ENCODE measurements around the gene CDK5RAP3.
A peak's percentile ranks its signal among the peaks of the same experiment; 100 is the strongest.
"Not testable (repeated sequence)": the region's sequence is repeated elsewhere in the genome, so short reads cannot be mapped to it uniquely, and the experiment has no call there.

Gene CDK5RAP3

DNA sequence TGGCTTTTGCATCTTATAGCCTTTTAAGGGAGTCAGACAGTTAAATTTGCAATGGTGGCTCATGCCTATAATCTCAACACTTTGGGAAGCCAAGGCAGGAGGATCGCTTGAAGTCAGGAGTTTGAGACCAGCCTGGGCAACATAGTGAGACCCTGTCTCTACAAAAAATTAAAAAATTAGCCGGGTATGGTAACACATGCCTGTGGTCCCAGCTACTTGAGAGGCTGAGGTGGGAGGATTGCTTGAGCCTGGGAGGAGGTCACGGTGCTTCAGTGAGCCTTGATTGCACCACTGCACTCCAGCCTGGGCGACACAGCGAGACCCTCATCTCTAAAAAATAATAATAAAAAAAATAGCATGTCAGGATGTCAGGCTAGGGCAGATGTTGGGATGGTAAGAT, 30.7 kb downstream of the CDK5RAP3 start:
- H3K4me1 ChIP-seq (ENCODE audit: control extremely low read depth in 1 of 4, control insufficient read depth in 4 of 4, insufficient read depth in 4 of 4, low read length in 3 of 4), result peaks cover 0 to 50% (median 22%) of the 10 kb centered on the region in 4 experiments
- POLR2A ChIA-PET; H3K27me3 ChIP-seq (replicated peaks in 2 of 5; ENCODE audit: control insufficient read depth in 4 of 5, insufficient read depth in 5 of 5, low read length in 4 of 5); DNase-seq; H3K9me3 ChIP-seq (ENCODE audit: control extremely low read depth in 1 of 5, control insufficient read depth in 4 of 5, insufficient read depth in 2 of 5, low read depth in 1 of 5, low read length in 4 of 5); H3K36me3 ChIP-seq (ENCODE audit: control insufficient read depth in 4 of 4, insufficient read depth in 4 of 4, low read length in 3 of 4); H3K4me3 ChIP-seq (ENCODE audit: control insufficient read depth in 1 of 7, extremely low read depth in 1 of 7, insufficient read depth in 4 of 7, low read depth in 2 of 7, low read length in 6 of 7): not testable (repeated sequence)
- CTCF ChIA-PET, result interaction anchor here (2.4 to 8.9 kb wide), 3 partner anchors 12 to 22 kb away, joined by 9 to 79 read pairs (median 47); no protein-coding TSS in a partner anchor
- 100% methylated on average over 2 of the region's 5 CpGs for WGBS (ENCODE audit: insufficient coverage)
- H3K27ac ChIP-seq (ENCODE audit: insufficient read depth in 1 of 2, low read depth in 1 of 2, low read length in 2 of 2, poor library complexity in 1 of 2, severe bottlenecking in 2 of 2), result peak overlapping the region in 1 of 2 experiments; percentile 71

DNA sequence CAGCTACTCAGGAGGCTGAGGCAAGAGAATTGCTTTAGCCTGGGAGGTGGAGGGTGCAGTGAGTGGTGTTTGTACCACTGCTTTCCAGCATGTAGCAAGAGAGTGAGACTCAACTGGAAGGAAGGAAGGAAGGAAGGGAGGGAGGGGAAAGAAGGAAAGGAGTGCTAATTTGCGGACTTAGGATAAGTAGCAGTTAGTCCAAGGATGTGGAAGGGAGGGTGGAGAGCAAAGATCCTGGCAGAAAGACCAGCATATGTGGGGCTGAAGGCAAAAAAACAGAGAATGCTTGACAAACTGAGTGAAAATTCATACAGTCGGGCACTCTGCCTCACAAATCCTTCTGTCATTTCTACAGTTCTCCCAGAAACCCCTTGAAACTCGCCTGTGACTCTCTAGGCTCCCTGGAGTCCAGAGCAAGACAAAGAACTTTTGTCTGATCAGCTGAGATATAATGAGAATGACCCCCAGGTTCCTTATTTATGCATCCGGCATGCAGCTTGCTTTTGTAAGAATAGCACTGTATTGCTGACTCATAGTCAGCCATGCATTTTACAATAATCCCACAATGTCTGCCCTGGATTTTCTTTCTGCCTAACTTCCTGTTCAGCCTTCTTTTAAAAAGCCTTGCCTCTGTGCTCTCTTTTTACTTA, 31.5 kb downstream of the CDK5RAP3 start:
- Histone ChIP-seq H3K27ac (ENCODE audit: insufficient read depth in 1 of 2, low read depth in 1 of 2, low read length in 2 of 2, poor library complexity in 1 of 2, severe bottlenecking in 2 of 2) (peak overlapping the region in 1 of 2 experiments; percentile 71), H3K36me3 (ENCODE audit: control insufficient read depth in 4 of 4, insufficient read depth in 4 of 4, low read length in 3 of 4) (no peaks in the 10 kb centered on the region), H3K27me3 (replicated peaks in 2 of 5; ENCODE audit: control insufficient read depth in 4 of 5, insufficient read depth in 5 of 5, low read length in 4 of 5) (no peaks in the 10 kb centered on the region), H3K4me3 (ENCODE audit: control insufficient read depth in 1 of 7, extremely low read depth in 1 of 7, insufficient read depth in 4 of 7, low read depth in 2 of 7, low read length in 6 of 7) (peak overlapping the region in 3 of 7 experiments; percentile 8 to 41 (median 34)), H3K4me1 (ENCODE audit: control extremely low read depth in 1 of 4, control insufficient read depth in 4 of 4, insufficient read depth in 4 of 4, low read length in 3 of 4) (peaks cover 0 to 50% (median 22%) of the 10 kb centered on the region in 4 experiments), H3K9me3 (ENCODE audit: control extremely low read depth in 1 of 5, control insufficient read depth in 4 of 5, insufficient read depth in 2 of 5, low read depth in 1 of 5, low read length in 4 of 5) (no peaks in the 10 kb centered on the region)
- peak; percentile 78 to 91 (median 88) for DNase-seq
- 0% methylated on average over 4 of the region's 4 CpGs for WGBS (ENCODE audit: insufficient coverage)
- ChIA-PET CTCF (interaction anchor here (0.9 to 8.9 kb wide), 9 partner anchors 9 to 72 kb away, joined by 3 to 79 read pairs (median 5); no protein-coding TSS in a partner anchor), POLR2A (interaction anchor here (1.0 kb wide), 1 partner anchor 19 kb away, joined by 3 read pairs; no protein-coding TSS in a partner anchor)

DNA sequence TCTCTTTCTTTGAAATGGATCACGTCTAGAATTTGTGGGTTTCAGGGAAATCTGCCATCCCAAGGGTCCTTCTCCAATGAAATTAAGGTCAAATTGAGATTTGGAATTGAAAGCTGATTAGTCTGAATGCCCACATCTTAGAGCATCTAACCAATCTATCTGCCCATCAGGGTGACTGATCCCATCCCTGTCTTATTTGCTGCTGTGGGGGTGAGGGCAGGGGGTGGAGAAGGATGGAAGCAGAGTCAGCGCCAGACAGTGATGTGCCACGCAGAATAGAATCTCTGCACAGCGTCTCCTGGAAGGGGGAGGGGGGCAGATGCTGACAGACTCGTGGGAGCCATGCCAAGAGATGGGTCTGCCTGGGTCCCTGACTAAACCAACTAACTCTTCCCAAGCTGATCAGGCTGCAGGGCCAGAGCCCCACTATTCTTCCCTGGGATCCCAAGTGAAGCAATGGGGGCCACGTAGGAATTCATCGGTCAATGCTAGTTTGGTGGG, 32.1 kb downstream of the CDK5RAP3 start:
- POLR2A ChIA-PET, result interaction anchor here (1.0 kb wide), 1 partner anchor 20 kb away, joined by 3 read pairs; no protein-coding TSS in a partner anchor
- Histone ChIP-seq H3K9me3 (ENCODE audit: control extremely low read depth in 1 of 5, control insufficient read depth in 4 of 5, insufficient read depth in 2 of 5, low read depth in 1 of 5, low read length in 4 of 5) (no peaks in the 10 kb centered on the region), H3K27me3 (replicated peaks in 2 of 5; ENCODE audit: control insufficient read depth in 4 of 5, insufficient read depth in 5 of 5, low read length in 4 of 5) (no peaks in the 10 kb centered on the region), H3K4me3 (ENCODE audit: control insufficient read depth in 1 of 7, extremely low read depth in 1 of 7, insufficient read depth in 4 of 7, low read depth in 2 of 7, low read length in 6 of 7) (peak overlapping the region in 2 of 7 experiments; percentile 16 to 41), H3K36me3 (ENCODE audit: control insufficient read depth in 4 of 4, insufficient read depth in 4 of 4, low read length in 3 of 4) (no peaks in the 10 kb centered on the region), H3K27ac (ENCODE audit: insufficient read depth in 1 of 2, low read depth in 1 of 2, low read length in 2 of 2, poor library complexity in 1 of 2, severe bottlenecking in 2 of 2) (peak overlapping the region in 1 of 2 experiments; percentile 71), H3K4me1 (ENCODE audit: control extremely low read depth in 1 of 4, control insufficient read depth in 4 of 4, insufficient read depth in 4 of 4, low read length in 3 of 4) (peaks cover 0 to 50% (median 22%) of the 10 kb centered on the region in 4 experiments)
- WGBS (ENCODE audit: insufficient coverage), result 93% methylated on average over 6 of the region's 7 CpGs
- CTCF ChIA-PET, result interaction anchor here (0.9 to 8.9 kb wide), 9 partner anchors 8 to 72 kb away, joined by 3 to 79 read pairs (median 5); no protein-coding TSS in a partner anchor
- no peak for DNase-seq

DNA sequence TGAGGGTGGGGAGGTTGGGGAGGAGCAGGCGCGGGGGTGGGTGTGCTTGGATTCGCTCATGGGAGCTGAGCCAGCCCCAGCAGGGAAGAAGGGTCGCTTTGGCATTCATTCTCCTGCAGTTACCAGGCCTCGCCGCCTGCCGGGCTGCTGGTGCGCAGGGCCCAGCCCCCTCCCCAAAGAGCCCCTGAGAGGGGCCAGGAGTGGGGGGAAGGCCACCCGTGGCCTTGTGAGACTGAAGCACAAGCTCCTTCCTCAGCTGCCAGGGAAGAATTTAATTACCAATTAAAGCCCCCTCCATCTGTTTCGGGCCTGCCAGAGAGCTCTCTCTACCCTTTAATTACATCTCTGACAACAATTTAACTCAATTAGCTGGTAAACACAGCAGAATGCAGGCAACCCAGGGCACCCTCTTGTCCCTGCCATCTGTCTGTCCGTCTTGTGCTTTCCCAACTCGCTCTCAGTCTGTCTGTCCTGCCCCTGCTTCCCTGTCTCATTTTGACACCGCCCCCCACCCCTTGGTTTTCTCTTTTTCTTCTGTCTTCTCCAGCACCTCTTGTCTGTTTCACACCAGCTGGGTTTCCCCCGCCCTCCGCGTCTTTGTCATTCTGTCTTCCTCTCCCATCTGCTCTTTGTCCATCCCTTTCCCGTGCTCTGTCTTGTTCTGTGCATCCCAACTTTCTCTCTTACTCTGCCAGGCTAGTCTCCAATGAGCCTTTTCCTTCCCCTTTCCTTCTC, 32.7 kb downstream of the CDK5RAP3 start:
- ChIA-PET CTCF (interaction anchor here (1.0 to 8.9 kb wide), 6 partner anchors 8 to 27 kb away, joined by 4 to 79 read pairs (median 9); no protein-coding TSS in a partner anchor), POLR2A (no interaction called here)
- Histone ChIP-seq H3K36me3 (ENCODE audit: control insufficient read depth in 4 of 4, insufficient read depth in 4 of 4, low read length in 3 of 4) (no peaks in the 10 kb centered on the region), H3K4me3 (ENCODE audit: control insufficient read depth in 1 of 7, extremely low read depth in 1 of 7, insufficient read depth in 4 of 7, low read depth in 2 of 7, low read length in 6 of 7) (no peak overlapping the region), H3K27ac (ENCODE audit: insufficient read depth in 1 of 2, low read depth in 1 of 2, low read length in 2 of 2, poor library complexity in 1 of 2, severe bottlenecking in 2 of 2) (no peak overlapping the region), H3K27me3 (replicated peaks in 2 of 5; ENCODE audit: control insufficient read depth in 4 of 5, insufficient read depth in 5 of 5, low read length in 4 of 5) (no peaks in the 10 kb centered on the region), H3K9me3 (ENCODE audit: control extremely low read depth in 1 of 5, control insufficient read depth in 4 of 5, insufficient read depth in 2 of 5, low read depth in 1 of 5, low read length in 4 of 5) (no peaks in the 10 kb centered on the region), H3K4me1 (ENCODE audit: control extremely low read depth in 1 of 4, control insufficient read depth in 4 of 4, insufficient read depth in 4 of 4, low read length in 3 of 4) (peaks cover 0 to 50% (median 22%) of the 10 kb centered on the region in 4 experiments)
- WGBS (ENCODE audit: insufficient coverage), result 96% methylated on average over 16 of the region's 17 CpGs
- DNase-seq, result no peak

DNA sequence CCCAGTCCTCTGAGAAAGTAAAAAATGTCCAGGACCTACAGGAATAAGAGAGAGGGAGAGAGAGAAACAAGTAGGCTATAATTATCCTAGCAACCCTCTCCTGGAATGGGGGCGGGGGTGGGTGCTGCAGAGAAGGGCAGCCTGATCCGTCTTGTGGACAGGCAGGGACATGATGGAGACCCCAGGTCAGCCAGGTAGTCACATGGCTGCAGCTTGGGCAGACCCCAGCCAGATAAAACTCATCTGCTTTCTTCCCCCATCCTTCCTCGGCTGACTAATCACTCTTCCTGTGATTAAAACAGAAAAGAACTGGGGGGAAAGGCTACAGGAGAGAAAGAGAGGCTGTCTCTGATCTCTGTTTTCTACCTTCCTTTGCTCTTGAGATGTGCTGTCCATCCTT, 34.1 kb downstream of the CDK5RAP3 start:
- WGBS (ENCODE audit: insufficient coverage), result 60% methylated on average over 1 of the region's 3 CpGs
- Histone ChIP-seq H3K27me3 (replicated peaks in 2 of 5; ENCODE audit: control insufficient read depth in 4 of 5, insufficient read depth in 5 of 5, low read length in 4 of 5) (no peaks in the 10 kb centered on the region), H3K4me3 (ENCODE audit: control insufficient read depth in 1 of 7, extremely low read depth in 1 of 7, insufficient read depth in 4 of 7, low read depth in 2 of 7, low read length in 6 of 7) (no peak overlapping the region), H3K27ac (ENCODE audit: insufficient read depth in 1 of 2, low read depth in 1 of 2, low read length in 2 of 2, poor library complexity in 1 of 2, severe bottlenecking in 2 of 2) (no peak overlapping the region), H3K9me3 (ENCODE audit: control extremely low read depth in 1 of 5, control insufficient read depth in 4 of 5, insufficient read depth in 2 of 5, low read depth in 1 of 5, low read length in 4 of 5) (no peaks in the 10 kb centered on the region), H3K36me3 (ENCODE audit: control insufficient read depth in 4 of 4, insufficient read depth in 4 of 4, low read length in 3 of 4) (no peaks in the 10 kb centered on the region), H3K4me1 (ENCODE audit: control extremely low read depth in 1 of 4, control insufficient read depth in 4 of 4, insufficient read depth in 4 of 4, low read length in 3 of 4) (peaks cover 0 to 47% (median 22%) of the 10 kb centered on the region in 4 experiments)
- no peak for DNase-seq
- CTCF ChIA-PET, result interaction anchor here (2.2 to 7.9 kb wide), 3 partner anchors 9 to 26 kb away, joined by 5 to 47 read pairs (median 8); no protein-coding TSS in a partner anchor
- POLR2A ChIA-PET, result no interaction called here

DNA sequence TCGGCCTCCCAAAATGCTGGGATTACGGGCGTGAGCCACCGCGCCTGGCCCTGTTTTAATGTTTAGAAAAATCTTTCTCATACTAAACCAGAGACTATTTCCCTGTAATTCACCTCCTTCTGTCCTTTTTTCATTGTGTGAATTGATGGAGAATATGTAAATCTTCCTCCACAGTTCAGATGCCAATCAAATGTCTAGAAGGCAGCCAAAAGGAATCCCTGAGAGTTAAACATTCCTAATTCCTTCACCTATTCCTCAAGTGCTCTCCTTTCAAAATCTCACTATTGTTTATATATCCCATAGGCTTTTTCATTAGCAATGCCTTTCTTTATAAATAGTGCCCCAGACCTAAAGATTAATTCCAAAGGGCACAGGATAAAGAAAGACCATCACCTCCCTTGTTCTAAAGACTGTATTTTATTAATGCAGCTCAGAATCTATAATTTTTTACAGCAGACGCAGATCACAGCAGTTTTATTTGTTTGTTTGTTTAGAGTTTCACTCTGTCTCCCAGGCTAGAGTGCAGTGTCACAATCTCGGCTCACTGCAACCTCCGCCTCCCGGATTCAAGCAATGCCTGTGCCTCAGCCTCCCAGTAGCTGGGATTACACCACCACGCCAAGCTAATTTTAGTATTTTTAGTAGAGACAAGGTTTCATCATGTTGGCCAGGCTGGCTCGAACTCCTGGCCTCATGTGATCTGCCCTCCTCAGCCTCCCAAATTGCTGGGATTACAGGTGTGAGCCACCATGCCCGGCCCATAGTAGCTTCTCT, 36.2 kb downstream of the CDK5RAP3 start:
- Histone ChIP-seq H3K27ac (ENCODE audit: insufficient read depth in 1 of 2, low read depth in 1 of 2, low read length in 2 of 2, poor library complexity in 1 of 2, severe bottlenecking in 2 of 2) (no peak overlapping the region), H3K4me1 (ENCODE audit: control extremely low read depth in 1 of 4, control insufficient read depth in 4 of 4, insufficient read depth in 4 of 4, low read length in 3 of 4) (peaks cover 0 to 46% (median 27%) of the 10 kb centered on the region in 4 experiments), H3K4me3 (ENCODE audit: control insufficient read depth in 1 of 7, extremely low read depth in 1 of 7, insufficient read depth in 4 of 7, low read depth in 2 of 7, low read length in 6 of 7) (no peak overlapping the region), H3K36me3 (ENCODE audit: control insufficient read depth in 4 of 4, insufficient read depth in 4 of 4, low read length in 3 of 4) (no peaks in the 10 kb centered on the region), H3K27me3 (replicated peaks in 2 of 5; ENCODE audit: control insufficient read depth in 4 of 5, insufficient read depth in 5 of 5, low read length in 4 of 5) (peaks cover 0 to 6% (median 0%) of the 10 kb centered on the region in 5 experiments), H3K9me3 (ENCODE audit: control extremely low read depth in 1 of 5, control insufficient read depth in 4 of 5, insufficient read depth in 2 of 5, low read depth in 1 of 5, low read length in 4 of 5) (no peaks in the 10 kb centered on the region)
- no peak for DNase-seq
- POLR2A ChIA-PET, result interaction anchor here (0.5 to 0.6 kb wide), 2 partner anchors 8 to 10 kb away, joined by 3 read pairs; no protein-coding TSS in a partner anchor
- CTCF ChIA-PET, result interaction anchor here (0.9 to 1.2 kb wide), 5 partner anchors 10 to 131 kb away, joined by 3 to 6 read pairs (median 4); no protein-coding TSS in a partner anchor
- WGBS (ENCODE audit: insufficient coverage), result 96% methylated on average over 7 of the region's 12 CpGs
